Activated T-cell treated with anti-CD3 and anti-CD28 coated beads, Interleukin-2, amount 50 U/mL, for 4 hours (primary cell): ENCODE data around the gene SLC22A3. TPM values are rescaled to one million over a fixed set of nuclear protein-coding genes. Genes with fewer than 3 reads are reported as not detected.

ENCODE experiments used
- ATAC-seq, 2 donors: fragments of 200-7000 bp; cut with Tn5 transposase; one replicate each; pipeline ENCODE4 v1.10.0; 2021
- DNase-seq: peaks from one replicate; pipeline ENCODE4 v3.0.0-alpha.2; 2020
- H3K27me3 Mint-ChIP-seq: one replicate; pipeline ENCODE4 v1.8.0; 2021; ENCODE audit warnings: low read depth, mixed read lengths
- H3K36me3 Mint-ChIP-seq: one replicate; pipeline ENCODE4 v1.8.0; 2022; ENCODE audit warnings: mixed read lengths; ENCODE audit not compliant: insufficient read depth
- H3K4me1 Mint-ChIP-seq: one replicate; pipeline ENCODE4 v1.8.0; 2021; ENCODE audit warnings: low read depth, mixed read lengths
- H3K4me3 Mint-ChIP-seq: one replicate; pipeline ENCODE4 v1.8.0; 2021; ENCODE audit warnings: mild to moderate bottlenecking, moderate library complexity, mixed read lengths
- H3K9me3 Mint-ChIP-seq: one replicate; pipeline ENCODE4 v1.8.0; 2021; ENCODE audit warnings: mixed read lengths
- total RNA-seq, 3 donors: library from RNA; stranded (reverse); gene quantifications; one replicate each; pipeline ENCODE4 v1.2.1, GENCODE V29; 2021

The SLC22A3 gene
- total RNA-seq, 3 donors from 2014 or later, result 0.11 to 0.13 TPM; not detected in 1

- ATAC-seq, result no peak
- no peak for DNase-seq
- Mint-ChIP-seq H3K4me1 (no peaks in the 10 kb centered on the region), H3K27me3 (peaks cover 13% of the 10 kb centered on the region), H3K4me3 (no peak overlapping the region), H3K36me3 (no peaks in the 10 kb centered on the region), H3K9me3 (no peaks in the 10 kb centered on the region)
Observed at GRCh38 chr6:160327981-160328380, 20.2 kb upstream of the SLC22A3 start.

- peaks cover 17% of the 10 kb centered on the region for H3K27me3 Mint-ChIP-seq
- DNase-seq, result no peak
- H3K4me1 Mint-ChIP-seq, result no peaks in the 10 kb centered on the region
Observed at GRCh38 chr6:160328447-160328846, 19.7 kb upstream of the SLC22A3 start.

GRCh38 chr6:160329188-160329587, 19.0 kb upstream of the SLC22A3 start:
- no peak for DNase-seq
- Mint-ChIP-seq H3K4me3 (no peak overlapping the region), H3K36me3 (no peaks in the 10 kb centered on the region)

More at GRCh38 chr6:160328447-160328846, 19.7 kb upstream of the SLC22A3 start:
- H3K4me3 Mint-ChIP-seq, result no peak overlapping the region
- no peaks in the 10 kb centered on the region for H3K9me3 Mint-ChIP-seq
- H3K36me3 Mint-ChIP-seq, result no peaks in the 10 kb centered on the region
- ATAC-seq, result no peak

GRCh38 chr6:160330619-160331018, 17.6 kb upstream of the SLC22A3 start:
- Mint-ChIP-seq H3K36me3 (no peaks in the 10 kb centered on the region), H3K9me3 (no peaks in the 10 kb centered on the region), H3K4me3 (no peak overlapping the region), H3K4me1 (no peaks in the 10 kb centered on the region), H3K27me3 (peaks cover 28% of the 10 kb centered on the region)
- ATAC-seq, result no peak
- DNase-seq, result no peak

More at GRCh38 chr6:160329188-160329587, 19.0 kb upstream of the SLC22A3 start:
- H3K9me3 Mint-ChIP-seq, result no peaks in the 10 kb centered on the region
- H3K4me1 Mint-ChIP-seq, result no peaks in the 10 kb centered on the region
- no peak for ATAC-seq
- H3K27me3 Mint-ChIP-seq, result peaks cover 25% of the 10 kb centered on the region

GRCh38 chr6:160331204-160331603, 17.0 kb upstream of the SLC22A3 start:
- H3K4me1 Mint-ChIP-seq, result no peaks in the 10 kb centered on the region
- no peak for ATAC-seq
- no peak for DNase-seq
- no peak overlapping the region for H3K4me3 Mint-ChIP-seq
- H3K9me3 Mint-ChIP-seq, result no peaks in the 10 kb centered on the region
- peaks cover 28% of the 10 kb centered on the region for H3K27me3 Mint-ChIP-seq
- H3K36me3 Mint-ChIP-seq, result no peaks in the 10 kb centered on the region

- no peak for ATAC-seq
- no peaks in the 10 kb centered on the region for H3K9me3 Mint-ChIP-seq
- no peak for DNase-seq
- H3K36me3 Mint-ChIP-seq, result no peaks in the 10 kb centered on the region
- no peak overlapping the region for H3K4me3 Mint-ChIP-seq
- no peaks in the 10 kb centered on the region for H3K4me1 Mint-ChIP-seq
- peaks cover 28% of the 10 kb centered on the region for H3K27me3 Mint-ChIP-seq
Observed at GRCh38 chr6:160331753-160332152, 16.4 kb upstream of the SLC22A3 start.

- DNase-seq (no peak), ATAC-seq (no peak)
- Mint-ChIP-seq H3K9me3 (no peaks in the 10 kb centered on the region), H3K27me3 (peaks cover 34% of the 10 kb centered on the region), H3K4me1 (no peaks in the 10 kb centered on the region), H3K36me3 (no peaks in the 10 kb centered on the region), H3K4me3 (no peak overlapping the region)
Observed at GRCh38 chr6:160333101-160333500, 15.1 kb upstream of the SLC22A3 start.

- Mint-ChIP-seq H3K36me3 (no peaks in the 10 kb centered on the region), H3K27me3 (peaks cover 36% of the 10 kb centered on the region), H3K4me3 (no peak overlapping the region), H3K9me3 (no peaks in the 10 kb centered on the region), H3K4me1 (no peaks in the 10 kb centered on the region)
- no peak for DNase-seq
- no peak for ATAC-seq
Observed at GRCh38 chr6:160333841-160334240, 14.3 kb upstream of the SLC22A3 start.

GRCh38 chr6:160336200-160336599, 12.0 kb upstream of the SLC22A3 start:
- Mint-ChIP-seq H3K27me3 (peaks cover 32% of the 10 kb centered on the region), H3K36me3 (no peaks in the 10 kb centered on the region), H3K9me3 (no peaks in the 10 kb centered on the region), H3K4me1 (no peaks in the 10 kb centered on the region), H3K4me3 (no peak overlapping the region)
- ATAC-seq (no peak), DNase-seq (no peak)

GRCh38 chr6:160337301-160337700, 10.9 kb upstream of the SLC22A3 start:
- Mint-ChIP-seq H3K4me1 (no peaks in the 10 kb centered on the region), H3K27me3 (peaks cover 28% of the 10 kb centered on the region), H3K4me3 (no peak overlapping the region), H3K36me3 (no peaks in the 10 kb centered on the region), H3K9me3 (no peaks in the 10 kb centered on the region)
- DNase-seq (no peak), ATAC-seq (no peak)

GRCh38 chr6:160337991-160338390, 10.2 kb upstream of the SLC22A3 start:
- no peaks in the 10 kb centered on the region for H3K36me3 Mint-ChIP-seq
- ATAC-seq (no peak), DNase-seq (no peak)
- peaks cover 23% of the 10 kb centered on the region for H3K27me3 Mint-ChIP-seq
- no peaks in the 10 kb centered on the region for H3K9me3 Mint-ChIP-seq
- no peak overlapping the region for H3K4me3 Mint-ChIP-seq
- H3K4me1 Mint-ChIP-seq, result no peaks in the 10 kb centered on the region

- DNase-seq (no peak), ATAC-seq (no peak)
- no peaks in the 10 kb centered on the region for H3K4me1 Mint-ChIP-seq
- H3K27me3 Mint-ChIP-seq, result peaks cover 21% of the 10 kb centered on the region
- H3K9me3 Mint-ChIP-seq, result no peaks in the 10 kb centered on the region
- no peak overlapping the region for H3K4me3 Mint-ChIP-seq
- H3K36me3 Mint-ChIP-seq, result no peaks in the 10 kb centered on the region
Observed at GRCh38 chr6:160343144-160343543, 5.0 kb upstream of the SLC22A3 start.

GRCh38 chr6:160344271-160344670, 3.9 kb upstream of the SLC22A3 start:
- no peak for DNase-seq
- peaks cover 24% of the 10 kb centered on the region for H3K27me3 Mint-ChIP-seq
- H3K36me3 Mint-ChIP-seq, result no peaks in the 10 kb centered on the region
- H3K4me3 Mint-ChIP-seq, result no peak overlapping the region
- H3K4me1 Mint-ChIP-seq, result peaks cover 4% of the 10 kb centered on the region
- no peak for ATAC-seq
- H3K9me3 Mint-ChIP-seq, result no peaks in the 10 kb centered on the region

- Mint-ChIP-seq H3K4me3 (no peak overlapping the region), H3K27me3 (peaks cover 51% of the 10 kb centered on the region), H3K36me3 (no peaks in the 10 kb centered on the region), H3K4me1 (peaks cover 6% of the 10 kb centered on the region), H3K9me3 (no peaks in the 10 kb centered on the region)
- DNase-seq (no peak), ATAC-seq (peak in 1 of 2 donors; percentile 11)
Observed at GRCh38 chr6:160347259-160348222, 637 bp upstream of the SLC22A3 start.

GRCh38 chr6:160349020-160349441, 853 bp downstream of the SLC22A3 start:
- H3K36me3 Mint-ChIP-seq, result no peaks in the 10 kb centered on the region
- peaks cover 6% of the 10 kb centered on the region for H3K4me1 Mint-ChIP-seq
- H3K9me3 Mint-ChIP-seq, result no peaks in the 10 kb centered on the region
- H3K27me3 Mint-ChIP-seq, result peaks cover 52% of the 10 kb centered on the region
- DNase-seq (no peak), ATAC-seq (no peak)
- H3K4me3 Mint-ChIP-seq, result no peak overlapping the region
